ENCODE measurements around the gene ZMYM4.

- TF ChIP-seq CTCF (IDR thresholded peaks at IDR 0.05) (no peak), POLR2A (IDR thresholded peaks at IDR 0.05) (no peak)
These were observed 103.0 kb downstream of the ZMYM4 start for GRCh38 chr1:35371506-35371905.

Measured in Peyer's patch (tissue), 4 donors.